ENCODE data around the gene EIF3A.

GRCh38 chr10:119119400-119119799 is 38.8 kb upstream of the EIF3A start:
- no peak for TF ChIP-seq CTCF (IDR thresholded peaks at IDR 0.05)
- no peak for TF ChIP-seq POLR2AphosphoS5 (IDR thresholded peaks at IDR 0.05)
- TF ChIP-seq POLR2A (IDR thresholded peaks at IDR 0.05): no peak
- TF ChIP-seq EP300 (IDR thresholded peaks at IDR 0.05): no peak
